HEK293T (cell line): ENCODE results near the gene CGREF1.

ENCODE experiments used
- CTCF ChIA-PET: fragments of 350-600 bp; formaldehyde crosslinking; extraction: SDS; loops from one replicate; lab custom pipeline; 2021; ENCODE audit warnings: antibody characterized with exemption, inconsistent platforms; lab: Yijun Ruan, JAX
- POLR2A ChIA-PET: fragments of 350-600 bp; formaldehyde crosslinking; extraction: SDS; loops from one replicate; lab custom pipeline; 2020; ENCODE audit warnings: antibody characterized with exemption, inconsistent platforms; lab: Yijun Ruan, JAX
- DNase-seq: peaks from one replicate; pipeline ENCODE4 v3.0.0; 2012; ENCODE audit warnings: mixed read lengths; ENCODE audit errors: extremely low spot score
- ARNT ChIP-seq: fragments of 450-650 bp; IDR thresholded peaks from 2 replicates; pipeline ENCODE4 v1.6.1; 2017; ENCODE audit warnings: mild to moderate bottlenecking
- BHLHE40 ChIP-seq: fragments of 450-650 bp; IDR thresholded peaks from 2 replicates; pipeline ENCODE4 v1.6.1; 2016; ENCODE audit warnings: mild to moderate bottlenecking, moderate library complexity, borderline replicate concordance
- CTBP1 ChIP-seq: fragments of 450-650 bp; IDR thresholded peaks from 2 replicates; pipeline ENCODE4 v1.6.1; 2016; ENCODE audit warnings: borderline replicate concordance
- ELF4 ChIP-seq: fragments of 450-650 bp; IDR thresholded peaks from 2 replicates; pipeline ENCODE4 v1.6.1; 2017; ENCODE audit warnings: antibody characterized with exemption
- FOXA1 ChIP-seq: fragments of 450-650 bp; IDR thresholded peaks from 2 replicates; pipeline ENCODE4 v1.6.1; 2016; ENCODE audit warnings: mild to moderate bottlenecking
- FOXK2 ChIP-seq: fragments of 450-650 bp; IDR thresholded peaks from 2 replicates; pipeline ENCODE4 v1.6.1; 2016; ENCODE audit warnings: mild to moderate bottlenecking
- FOXM1 ChIP-seq: fragments of 450-650 bp; IDR thresholded peaks from 2 replicates; pipeline ENCODE4 v1.6.1; 2017; ENCODE audit warnings: mild to moderate bottlenecking, borderline replicate concordance
- HDGF ChIP-seq: fragments of 450-650 bp; IDR thresholded peaks from 2 replicates; pipeline ENCODE4 v1.6.1; 2017; ENCODE audit warnings: antibody characterized with exemption, borderline replicate concordance
- L3MBTL2 ChIP-seq: fragments of 450-650 bp; conservative IDR thresholded peaks from 2 replicates; pipeline ENCODE4 v1.6.1; 2016; ENCODE audit warnings: mild to moderate bottlenecking
- LEF1 ChIP-seq: fragments of 450-650 bp; IDR thresholded peaks from 2 replicates; pipeline ENCODE4 v1.6.1; 2017; ENCODE audit warnings: mild to moderate bottlenecking, borderline replicate concordance
- NFRKB ChIP-seq: fragments of 450-650 bp; IDR thresholded peaks from 2 replicates; pipeline ENCODE4 v1.6.1; 2016; ENCODE audit warnings: mild to moderate bottlenecking, moderate library complexity
- SP1 ChIP-seq: fragments of 450-650 bp; IDR thresholded peaks from 2 replicates; pipeline ENCODE4 v1.6.1; 2017
- SUZ12 ChIP-seq: fragments of 450-650 bp; IDR thresholded peaks from 2 replicates; pipeline ENCODE4 v1.6.1; 2016; ENCODE audit warnings: mild to moderate bottlenecking
- TARDBP ChIP-seq: fragments of 450-650 bp; IDR thresholded peaks from 2 replicates; pipeline ENCODE4 v1.6.1; 2016
- ZNF384 ChIP-seq: fragments of 450-650 bp; IDR thresholded peaks from 2 replicates; pipeline ENCODE4 v1.6.1; 2016
- TF ChIP-seq, protein P1 (sequence below): fragments of 450-650 bp; IDR thresholded peaks from 2 replicates; pipeline ENCODE4 v1.6.1; 2016

Gene CGREF1

DNA sequence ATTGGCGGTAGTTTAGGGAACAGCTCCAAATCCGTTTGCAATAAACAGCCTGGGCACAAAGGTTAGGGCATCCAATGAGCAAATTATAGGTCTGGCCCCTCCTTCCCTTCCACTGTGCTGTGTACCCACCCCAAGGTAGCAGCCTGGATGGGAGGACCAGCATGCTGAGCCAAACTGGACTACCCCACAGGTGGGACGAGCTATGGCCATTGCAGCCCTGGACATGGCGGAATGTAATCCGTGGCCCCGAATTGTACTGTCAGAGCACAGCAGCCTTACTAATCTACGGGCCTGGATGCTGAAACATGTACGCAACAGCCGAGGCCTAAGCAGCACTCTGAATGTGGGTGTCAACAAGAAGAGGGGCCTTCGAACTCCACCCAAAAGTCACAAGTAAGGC is 60.7 kb downstream of the CGREF1 start:
- ChIA-PET CTCF (interaction anchor here (1.7 kb wide), 1 partner anchor 23 kb away, joined by 5 read pairs; no protein-coding TSS in a partner anchor), POLR2A (interaction anchor here (1.1 to 1.3 kb wide), 2 partner anchors 11 to 23 kb away, joined by 3 to 6 read pairs; no protein-coding TSS in a partner anchor)
- no peak for DNase-seq
- no peak for TF ChIP-seq NFRKB
- no peak for TF ChIP-seq FOXM1
- TF ChIP-seq HDGF = no peak
- no peak for TF ChIP-seq TARDBP
- TF ChIP-seq FOXK2 = no peak
- TF ChIP-seq SP1 = no peak
- TF ChIP-seq FOXA1 = no peak
- TF ChIP-seq BHLHE40 = no peak
- TF ChIP-seq LEF1 = no peak
- TF ChIP-seq, protein P1, sequence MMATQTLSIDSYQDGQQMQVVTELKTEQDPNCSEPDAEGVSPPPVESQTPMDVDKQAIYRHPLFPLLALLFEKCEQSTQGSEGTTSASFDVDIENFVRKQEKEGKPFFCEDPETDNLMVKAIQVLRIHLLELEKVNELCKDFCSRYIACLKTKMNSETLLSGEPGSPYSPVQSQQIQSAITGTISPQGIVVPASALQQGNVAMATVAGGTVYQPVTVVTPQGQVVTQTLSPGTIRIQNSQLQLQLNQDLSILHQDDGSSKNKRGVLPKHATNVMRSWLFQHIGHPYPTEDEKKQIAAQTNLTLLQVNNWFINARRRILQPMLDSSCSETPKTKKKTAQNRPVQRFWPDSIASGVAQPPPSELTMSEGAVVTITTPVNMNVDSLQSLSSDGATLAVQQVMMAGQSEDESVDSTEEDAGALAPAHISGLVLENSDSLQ = no peak
- no peak for TF ChIP-seq SUZ12
- TF ChIP-seq ARNT = no peak
- no peak for TF ChIP-seq ELF4
- TF ChIP-seq ZNF384 = no peak
- no peak for TF ChIP-seq CTBP1
- no peak for TF ChIP-seq L3MBTL2

- DNase-seq = no peak
- POLR2A ChIA-PET = no interaction called here
- CTCF ChIA-PET = interaction anchor here (0.7 kb wide), 1 partner anchor 1709 kb away, joined by 3 read pairs; no protein-coding TSS in a partner anchor
- no peak for TF ChIP-seq HDGF
Measured at GRCh38 chr2:27057184-27057583, 61.7 kb downstream of the CGREF1 start.

DNA sequence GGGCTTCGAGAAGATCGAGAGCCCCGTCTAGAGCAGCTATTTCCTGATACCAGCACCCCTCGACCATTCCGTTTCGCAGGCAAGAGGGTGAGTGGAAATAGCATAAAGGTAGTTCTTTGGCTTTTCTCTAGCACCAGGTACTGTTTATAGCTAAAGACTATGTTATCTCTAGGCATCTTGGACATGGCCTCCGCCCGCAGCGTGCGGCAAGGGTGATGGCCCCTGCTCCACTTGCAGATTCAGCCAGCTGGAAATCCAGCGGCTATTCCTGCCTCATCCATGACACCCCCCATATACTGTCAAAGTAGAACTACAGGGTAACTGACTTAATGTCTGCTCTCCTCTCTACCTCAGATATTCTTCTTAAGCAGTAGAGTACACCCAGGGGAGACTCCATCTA is 64.2 kb downstream of the CGREF1 start:
- CTCF ChIA-PET = no interaction called here
- POLR2A ChIA-PET = interaction anchor here (0.6 to 7.4 kb wide), 4 partner anchors 10 to 325 kb away, joined by 3 to 91 read pairs (median 4); partner anchors contain the start of gene OST4
- DNase-seq = no peak
- TF ChIP-seq FOXA1 (no peak), NFRKB (no peak), ELF4 (no peak), TARDBP (no peak), CTBP1 (no peak), ZNF384 (no peak), L3MBTL2 (no peak), LEF1 (no peak), FOXM1 (no peak), SUZ12 (no peak), BHLHE40 (no peak), HDGF (no peak), SP1 (no peak), FOXK2 (no peak), ARNT (no peak)
- TF ChIP-seq, protein P1 = no peak

DNA sequence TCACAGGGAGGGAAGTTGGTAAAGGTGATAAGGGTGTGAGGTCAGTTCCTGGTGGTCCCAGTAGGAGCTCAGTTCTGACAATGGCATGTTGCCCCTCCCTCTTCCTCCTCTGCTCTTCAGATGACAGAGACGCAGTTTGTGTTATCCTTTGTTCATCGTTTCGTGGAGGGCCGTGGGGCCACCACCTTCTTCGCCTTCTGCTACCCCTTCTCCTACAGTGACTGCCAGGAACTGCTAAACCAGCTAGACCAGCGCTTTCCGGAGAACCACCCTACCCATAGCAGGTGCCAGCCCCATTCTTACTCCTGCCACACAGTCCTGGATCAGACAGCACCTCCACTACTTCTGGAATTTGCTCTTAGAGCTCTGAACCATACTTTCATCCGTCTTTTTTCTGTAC is 65.2 kb downstream of the CGREF1 start:
- no peak for DNase-seq
- ChIA-PET CTCF (no interaction called here), POLR2A (interaction anchor here (1.2 to 7.4 kb wide), 3 partner anchors 12 to 29 kb away, joined by 3 to 91 read pairs (median 47); partner anchors contain the start of gene OST4)
- TF ChIP-seq FOXA1 = no peak
- no peak for TF ChIP-seq ARNT
- no peak for TF ChIP-seq BHLHE40
- TF ChIP-seq ZNF384 = no peak
- no peak for TF ChIP-seq TARDBP
- no peak for TF ChIP-seq CTBP1
- no peak for TF ChIP-seq L3MBTL2

- POLR2A ChIA-PET = interaction anchor here (1.2 to 7.4 kb wide), 4 partner anchors 13 to 28 kb away, joined by 3 to 91 read pairs (median 25); partner anchors contain the start of gene OST4
- no peak for DNase-seq
- TF ChIP-seq ZNF384 (no peak), FOXM1 (no peak), FOXK2 (no peak), L3MBTL2 (no peak), ELF4 (no peak), SP1 (no peak), NFRKB (no peak), HDGF (no peak), CTBP1 (no peak), SUZ12 (no peak), LEF1 (no peak), BHLHE40 (no peak), FOXA1 (no peak), TARDBP (no peak), ARNT (no peak)
- TF ChIP-seq, protein P1 = no peak
- CTCF ChIA-PET = no interaction called here
Measured at GRCh38 chr2:27053321-27053720, 65.6 kb downstream of the CGREF1 start.

- ChIA-PET CTCF (no interaction called here), POLR2A (interaction anchor here (1.2 to 7.4 kb wide), 13 partner anchors 8 to 82 kb away, joined by 3 to 91 read pairs (median 11); partner anchors contain the start of genes ABHD1, EMILIN1, KHK and OST4)
- TF ChIP-seq SUZ12 (no peak), ARNT (no peak), ELF4 (no peak), BHLHE40 (no peak), FOXM1 (no peak), FOXK2 (no peak), CTBP1 (no peak), HDGF (no peak), NFRKB (no peak), LEF1 (no peak), SP1 (no peak)
- peak; percentile 16 for DNase-seq
Measured at GRCh38 chr2:27051902-27052645, 66.9 kb downstream of the CGREF1 start.
